ENCODE results near the gene CTBP1. TPM values are rescaled to one million over a fixed set of nuclear protein-coding genes. Genes with fewer than 3 reads are reported as not detected.

CTBP1 gene
- polyA plus RNA-seq, 4 donors, result 130 to 166 (median 139) TPM

DNA sequence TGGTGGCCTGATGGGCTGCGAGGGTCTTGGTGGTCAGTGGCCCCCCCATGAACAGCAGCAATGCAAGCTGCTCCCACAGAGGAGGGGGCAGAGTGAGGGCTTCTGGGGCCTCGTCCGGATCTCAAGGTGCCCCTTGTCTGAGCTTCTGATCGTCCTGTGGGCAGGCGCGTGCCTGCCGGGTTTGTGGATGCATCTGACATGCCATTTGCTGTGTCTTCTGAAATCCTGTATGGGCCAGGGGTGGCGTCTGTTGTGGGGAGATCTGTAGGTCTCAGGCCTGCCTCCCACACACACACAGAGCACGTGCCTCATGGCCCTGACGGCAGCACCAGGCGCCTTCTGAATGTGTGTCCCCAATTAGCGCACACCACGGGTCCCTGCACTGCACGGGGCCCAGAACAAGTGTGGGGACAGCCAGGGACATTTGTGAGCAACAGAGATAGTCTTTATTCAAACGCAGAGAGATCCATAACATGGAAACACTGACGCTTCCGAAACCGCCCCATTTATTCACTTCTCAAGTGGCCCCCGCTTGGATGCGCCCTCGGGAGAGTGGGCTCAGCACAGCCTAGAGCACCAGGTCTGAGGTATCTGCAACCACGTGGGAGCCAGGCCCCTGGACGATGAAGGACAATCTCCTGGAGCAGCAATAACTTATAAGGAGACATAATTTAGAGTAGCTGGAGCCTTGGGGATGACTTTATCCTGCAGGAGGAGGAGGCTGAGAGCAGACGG is 82.3 kb downstream of the CTBP1 start:
- DNase-seq (ENCODE audit: low read depth in 4 of 4, low spot score in 3 of 4), result no peak

DNA sequence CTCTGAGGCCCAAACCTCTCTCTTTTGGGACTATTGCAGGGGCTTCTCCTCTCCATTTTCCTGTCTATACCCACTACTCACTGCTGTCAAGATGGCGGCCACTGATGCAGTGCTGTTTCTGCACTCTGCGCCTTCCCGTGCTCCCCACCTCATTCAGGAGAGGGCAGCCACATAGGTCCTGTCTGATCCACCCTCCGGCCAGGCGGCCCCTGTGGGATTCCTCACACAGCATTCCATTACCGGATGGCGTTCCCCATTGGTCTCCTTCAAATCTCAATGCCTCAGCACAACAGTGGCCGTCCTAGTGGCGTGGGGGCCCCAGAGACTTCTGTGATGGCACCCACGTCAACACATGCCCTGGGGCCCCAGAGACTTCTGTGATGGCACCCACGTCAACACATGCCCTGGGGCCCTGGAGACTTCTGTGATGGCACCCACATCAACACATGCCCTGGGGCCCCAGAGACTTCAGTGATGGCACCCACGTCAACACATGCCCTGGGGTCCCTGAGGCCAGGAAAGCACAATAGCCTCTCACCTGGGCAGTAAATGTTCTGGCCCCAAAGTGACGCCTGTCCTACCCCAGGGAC is 83.9 kb downstream of the CTBP1 start:
- no peak for DNase-seq (ENCODE audit: low read depth in 4 of 4, low spot score in 3 of 4)

DNA sequence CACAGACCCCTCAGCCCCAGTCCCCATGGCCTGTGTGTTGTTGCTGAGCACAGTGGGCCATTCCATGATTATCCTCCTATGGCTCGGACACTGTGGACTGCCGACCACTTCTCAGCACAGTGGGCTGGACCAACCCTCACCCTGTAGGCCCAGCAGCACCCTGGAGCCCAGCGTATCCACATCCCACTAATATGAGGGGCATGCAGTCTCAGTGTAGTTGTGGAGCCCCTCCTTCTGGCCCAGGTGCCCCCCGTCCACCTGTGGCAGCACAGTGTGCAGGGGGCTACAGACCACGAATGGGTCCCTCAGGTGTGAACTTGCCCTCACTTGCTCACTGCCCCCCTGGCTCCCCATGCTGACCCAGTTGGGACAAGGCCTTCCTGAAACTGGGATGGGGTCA is 84.5 kb downstream of the CTBP1 start:
- no peak for DNase-seq (ENCODE audit: low read depth in 4 of 4, low spot score in 3 of 4)

DNA sequence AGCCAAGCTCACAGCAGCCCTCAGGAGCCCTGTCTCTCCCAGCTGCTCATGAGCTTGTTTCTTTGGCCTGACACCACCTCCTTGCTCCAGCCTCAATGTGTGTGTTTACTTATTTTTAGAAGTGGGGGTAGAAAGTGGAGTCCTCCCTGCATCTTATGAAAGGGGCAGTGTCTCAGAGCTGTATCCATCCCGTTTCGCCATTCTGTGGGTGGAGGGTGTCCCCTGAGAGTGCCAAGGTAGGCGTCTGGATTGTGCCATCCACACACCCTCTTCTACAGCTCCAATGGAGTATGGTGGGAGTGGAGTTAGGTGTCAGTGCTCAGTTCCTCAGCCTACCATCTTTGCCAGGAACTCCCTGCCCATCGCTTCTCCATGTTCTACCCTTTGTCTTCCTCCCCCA is 84.9 kb downstream of the CTBP1 start:
- DNase-seq (ENCODE audit: low read depth in 4 of 4, low spot score in 3 of 4), result no peak

Other genes starting within 250 kb of the CTBP1 start
- gene FGFRL1, start 237.5 kb downstream of the CTBP1 start, polyA plus RNA-seq (ENCODE audit: insufficient read length in 4 of 4), result 10 to 100 TPM; 33.3 to 45.2 (median 35.5) TPM
- gene RNF212, start 135.6 kb downstream of the CTBP1 start, polyA plus RNA-seq (ENCODE audit: insufficient read length in 4 of 4), result 10 to 100 TPM; 10.8 to 16.8 (median 13.0) TPM
- gene SPON2, start 76.5 kb downstream of the CTBP1 start, polyA plus RNA-seq (ENCODE audit: insufficient read length in 4 of 4), result 10 to 100 TPM in 2 of 4 donors, 1 to 10 TPM in 2; 9.3 to 18.3 (median 10.6) TPM
- gene MAEA, start 40.8 kb upstream of the CTBP1 start, polyA plus RNA-seq (ENCODE audit: insufficient read length in 4 of 4), result 10 to 100 TPM; 60.1 to 79.2 (median 65.7) TPM
- 10 to 100 TPM in 2 of 4 donors, 1 to 10 TPM in 2; 6.5 to 11.1 (median 8.9) TPM for gene UVSSA, start 98.1 kb upstream of the CTBP1 start, polyA plus RNA-seq (ENCODE audit: insufficient read length in 4 of 4)
- gene NKX1-1, start 157.3 kb upstream of the CTBP1 start, polyA plus RNA-seq (ENCODE audit: insufficient read length in 4 of 4), result not detected